ENCODE results near the gene IRGM.

DNA sequence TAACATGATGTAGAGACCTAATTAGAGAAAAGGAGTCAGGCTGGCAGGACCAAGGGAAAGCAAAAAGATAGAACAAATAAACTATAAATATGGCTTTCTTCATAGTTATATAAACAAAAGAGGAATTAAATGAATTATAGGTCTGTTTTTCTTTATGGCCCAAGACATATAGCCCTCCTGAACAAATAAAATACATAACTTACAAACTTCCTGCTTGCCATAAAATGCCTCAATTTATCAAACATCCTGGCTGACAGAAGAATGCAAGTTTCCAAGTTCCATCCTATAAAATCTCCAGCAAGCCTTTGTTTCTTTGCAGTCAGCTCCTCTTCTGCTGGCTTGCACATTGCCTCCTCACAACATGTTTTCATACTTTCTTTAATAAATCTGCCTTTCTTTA, 31.3 kb upstream of the IRGM start:
- TF ChIP-seq CTCF (IDR thresholded peaks at IDR 0.05) (no peak), POLR2AphosphoS5 (IDR thresholded peaks at IDR 0.05) (no peak)

All from breast epithelium (tissue), 3 donors.